ENCODE measurements around the gene PLA2G4B. TPM values are rescaled to one million over a fixed set of nuclear protein-coding genes. Genes with fewer than 3 reads are reported as not detected.

PLA2G4B gene
- total RNA-seq, 4 donors from 2014 or later = 0.13 to 11.5 TPM; not detected in 2

DNA sequence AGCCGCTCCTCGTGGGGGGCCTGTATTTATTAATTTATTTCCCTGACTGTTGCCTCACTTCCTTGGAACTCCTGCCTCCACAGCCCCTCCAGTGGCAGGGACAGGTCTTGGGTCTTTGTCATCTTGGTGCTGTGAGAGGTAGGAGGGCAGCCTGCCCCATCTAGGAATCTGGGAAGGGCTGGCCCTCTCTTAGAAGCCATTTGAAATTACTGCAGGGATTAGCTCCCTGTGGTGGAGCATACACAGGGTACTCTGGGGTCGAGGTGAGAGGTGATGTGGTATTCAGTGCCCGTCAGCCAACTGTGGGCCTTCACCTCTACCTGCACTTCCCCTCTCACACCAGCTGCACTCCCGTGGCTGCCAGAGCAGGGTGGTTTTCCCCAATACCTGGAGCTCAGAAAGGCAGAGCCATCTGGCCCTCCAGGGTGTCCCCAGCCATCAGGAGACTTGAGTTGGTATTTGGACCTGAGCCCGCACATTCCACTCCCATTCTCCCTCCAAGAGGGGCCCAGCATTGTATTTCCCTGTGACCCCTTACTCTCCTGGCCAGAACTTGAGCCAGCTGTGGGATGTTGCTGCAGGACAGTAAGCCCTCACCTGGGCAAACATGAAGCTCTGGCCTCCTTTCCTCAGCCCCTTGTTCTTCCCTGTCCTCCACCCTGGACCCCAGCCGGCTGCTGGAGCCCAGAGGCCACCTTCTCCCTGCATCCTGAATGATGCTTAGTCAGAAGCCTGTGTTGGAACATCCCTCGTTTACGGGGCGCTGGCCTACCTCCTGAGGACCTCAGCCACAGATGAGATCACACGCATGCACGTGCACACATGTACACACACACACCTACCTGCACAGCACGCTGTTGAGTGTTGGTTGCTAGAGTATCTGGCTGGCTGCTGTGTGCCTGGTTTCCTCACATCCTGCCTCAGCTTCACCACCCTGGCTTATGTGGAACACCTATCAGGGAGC, 12.8 kb upstream of the PLA2G4B start:
- in situ Hi-C loops (cut with MboI; ENCODE audit: low sequenced_read_pairs in 4 of 4) (no loop called here), intact Hi-C loops (cut with DNase I; ENCODE audit: low total_unique reads) (loop anchor here (5.0 kb wide), 2 partner anchors 54 to 76 kb away; partner anchors contain the start of gene MAPKBP1)
- H3K27ac ChIP-seq = no peak overlapping the region
- no peak overlapping the region for H3K4me3 ChIP-seq
- peaks cover 15 to 18% of the 10 kb centered on the region in 2 donors for H3K4me1 ChIP-seq
- peaks cover 0 to 40% of the 10 kb centered on the region in 2 donors for H3K36me3 ChIP-seq
- ATAC-seq (no peak), DNase-seq (no peak)
- no peaks in the 10 kb centered on the region for H3K27me3 ChIP-seq
- H3K9me3 ChIP-seq = no peaks in the 10 kb centered on the region
- TF ChIP-seq POLR2A (IDR thresholded peaks at IDR 0.05) = no peak
- TF ChIP-seq, protein P1, sequence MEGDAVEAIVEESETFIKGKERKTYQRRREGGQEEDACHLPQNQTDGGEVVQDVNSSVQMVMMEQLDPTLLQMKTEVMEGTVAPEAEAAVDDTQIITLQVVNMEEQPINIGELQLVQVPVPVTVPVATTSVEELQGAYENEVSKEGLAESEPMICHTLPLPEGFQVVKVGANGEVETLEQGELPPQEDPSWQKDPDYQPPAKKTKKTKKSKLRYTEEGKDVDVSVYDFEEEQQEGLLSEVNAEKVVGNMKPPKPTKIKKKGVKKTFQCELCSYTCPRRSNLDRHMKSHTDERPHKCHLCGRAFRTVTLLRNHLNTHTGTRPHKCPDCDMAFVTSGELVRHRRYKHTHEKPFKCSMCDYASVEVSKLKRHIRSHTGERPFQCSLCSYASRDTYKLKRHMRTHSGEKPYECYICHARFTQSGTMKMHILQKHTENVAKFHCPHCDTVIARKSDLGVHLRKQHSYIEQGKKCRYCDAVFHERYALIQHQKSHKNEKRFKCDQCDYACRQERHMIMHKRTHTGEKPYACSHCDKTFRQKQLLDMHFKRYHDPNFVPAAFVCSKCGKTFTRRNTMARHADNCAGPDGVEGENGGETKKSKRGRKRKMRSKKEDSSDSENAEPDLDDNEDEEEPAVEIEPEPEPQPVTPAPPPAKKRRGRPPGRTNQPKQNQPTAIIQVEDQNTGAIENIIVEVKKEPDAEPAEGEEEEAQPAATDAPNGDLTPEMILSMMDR (IDR thresholded peaks at IDR 0.05 in 4 of 5, conservative IDR thresholded peaks at IDR 0.05 in 1 of 5) = no peak

- intact Hi-C loops (cut with DNase I; ENCODE audit: low total_unique reads) (loop anchor here (1.0 to 5.0 kb wide), 3 partner anchors 55 to 145 kb away; partner anchors contain the start of genes EHD4 and MAPKBP1), in situ Hi-C loops (cut with MboI; ENCODE audit: low sequenced_read_pairs in 4 of 4) (no loop called here)
- TF ChIP-seq, protein P1 (IDR thresholded peaks at IDR 0.05 in 4 of 5, conservative IDR thresholded peaks at IDR 0.05 in 1 of 5) = no peak
- TF ChIP-seq POLR2A (IDR thresholded peaks at IDR 0.05) = no peak
- peak in 1 of 2 donors; percentile 10 for ATAC-seq
- Histone ChIP-seq H3K36me3 (peaks cover 0 to 37% of the 10 kb centered on the region in 2 donors), H3K9me3 (no peaks in the 10 kb centered on the region), H3K27ac (peak overlapping the region; percentile 82 to 90 (median 87)), H3K4me3 (peak overlapping the region; percentile 63 to 90 (median 68)), H3K4me1 (peaks cover 15 to 18% of the 10 kb centered on the region in 2 donors), H3K27me3 (no peaks in the 10 kb centered on the region)
- DNase-seq = peak in 1 of 2 donors; percentile 28
These were observed 11.3 kb upstream of the PLA2G4B start for GRCh38 chr15:41827290-41827879.

DNA sequence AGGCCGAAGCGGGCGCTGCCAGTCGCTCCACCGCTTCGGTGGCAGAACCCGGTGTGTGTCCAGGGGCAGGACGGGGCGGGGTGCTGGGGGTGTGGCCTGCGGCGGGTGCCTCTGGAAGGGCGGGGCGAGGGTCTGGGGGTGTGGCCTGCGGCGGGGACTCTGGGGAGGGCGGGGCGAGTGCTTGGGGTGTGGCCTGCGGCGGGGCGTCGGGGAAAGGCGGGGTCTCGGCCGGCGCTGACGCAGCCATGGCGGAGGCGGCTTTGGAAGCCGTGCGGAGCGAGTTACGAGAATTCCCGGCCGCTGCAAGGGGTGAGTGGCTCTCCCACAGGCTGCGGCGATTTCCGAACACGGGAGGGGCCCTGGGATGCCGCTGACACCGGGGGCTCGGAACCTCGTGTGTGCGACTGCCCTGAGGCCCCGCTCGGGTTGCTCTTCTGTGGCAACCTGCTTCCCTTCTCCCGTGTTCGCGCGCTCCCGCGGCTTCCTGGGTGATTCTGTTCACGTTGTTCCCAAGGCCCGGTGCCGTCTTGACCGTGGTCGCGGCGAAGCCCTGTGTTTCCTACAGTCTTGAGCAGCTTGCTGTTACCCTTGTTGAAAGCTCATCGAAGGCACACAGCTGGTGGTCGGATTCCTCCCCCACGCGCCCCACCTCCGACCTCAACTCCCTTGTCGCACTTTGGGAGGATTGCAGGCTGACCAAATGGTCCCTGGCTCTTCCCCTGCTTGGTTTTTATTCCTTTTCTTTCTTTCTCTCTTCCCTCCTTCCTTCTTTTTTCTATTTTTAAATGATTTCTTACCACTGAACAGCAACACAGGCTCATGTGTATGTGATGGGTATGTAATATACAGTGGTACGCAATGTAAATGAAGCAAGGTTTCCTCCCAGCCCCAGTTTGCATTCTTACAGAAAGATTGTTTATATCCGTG, 10.5 kb upstream of the PLA2G4B start, which contains the start of gene JMJD7:
Gene JMJD7, plus strand, starts transcription at position 213 of the 927 bp plus-strand sequence. Its CDS starts 33 bp downstream, at position 246.
- peak within 1 kb of the TSS; percentile 63 to 90 (median 68) for H3K4me3 ChIP-seq
- H3K27ac ChIP-seq = peak within 1 kb of the TSS; percentile 82 to 90 (median 87)
- in situ Hi-C loops (cut with MboI; ENCODE audit: low sequenced_read_pairs in 4 of 4) = no loop called here
- TF ChIP-seq POLR2A (IDR thresholded peaks at IDR 0.05) = peak; percentile 72 to 77
- TF ChIP-seq, protein P1 (IDR thresholded peaks at IDR 0.05 in 4 of 5, conservative IDR thresholded peaks at IDR 0.05 in 1 of 5) = no peak
- ATAC-seq (peak; percentile 89), DNase-seq (peak; percentile 88 to 91)
- peaks cover 15 to 18% of the 10 kb centered on the region in 2 donors for H3K4me1 ChIP-seq
- H3K9me3 ChIP-seq = no peaks in the 10 kb centered on the region
- intact Hi-C loops (cut with DNase I; ENCODE audit: low total_unique reads) = loop anchor here (1.0 to 5.0 kb wide), 3 partner anchors 56 to 144 kb away; partner anchors contain the start of genes EHD4 and MAPKBP1
- H3K27me3 ChIP-seq = no peaks in the 10 kb centered on the region
- peaks cover 0 to 32% of the 10 kb centered on the region in 2 donors for H3K36me3 ChIP-seq

- no peaks in the 10 kb centered on the region for H3K27me3 ChIP-seq
- peak overlapping the region; percentile 63 to 90 (median 68) for H3K4me3 ChIP-seq
- in situ Hi-C loops (cut with MboI; ENCODE audit: low sequenced_read_pairs in 4 of 4) (no loop called here), intact Hi-C loops (cut with DNase I; ENCODE audit: low total_unique reads) (loop anchor here (5.0 kb wide), 2 partner anchors 56 to 74 kb away; partner anchors contain the start of gene MAPKBP1)
- peaks cover 0 to 25% of the 10 kb centered on the region in 2 donors for H3K36me3 ChIP-seq
- TF ChIP-seq, protein P1 (IDR thresholded peaks at IDR 0.05 in 4 of 5, conservative IDR thresholded peaks at IDR 0.05 in 1 of 5) = no peak
- no peak for TF ChIP-seq POLR2A (IDR thresholded peaks at IDR 0.05)
- peak overlapping the region; percentile 82 to 90 (median 87) for H3K27ac ChIP-seq
- DNase-seq (no peak), ATAC-seq (no peak)
- peaks cover 15 to 18% of the 10 kb centered on the region in 2 donors for H3K4me1 ChIP-seq
- no peaks in the 10 kb centered on the region for H3K9me3 ChIP-seq
These were observed 9.9 kb upstream of the PLA2G4B start for GRCh38 chr15:41828807-41829141.
